ENCODE results near the gene CYBC1. TPM values are rescaled to one million over a fixed set of nuclear protein-coding genes. Genes with fewer than 3 reads are reported as not detected.

The CYBC1 gene
- total and polyA plus RNA-seq, 9 of the 15 experiments (the other 6 are each of a cell fraction or from before 2014, with no cell fraction given) = 1.3 to 71.8 (median 49.9) TPM

GRCh38 chr17:82483836-82484235 is 33.3 kb upstream of the CYBC1 start:
- WGBS (ENCODE audit: insufficient coverage, low coverage, missing lambda C conversion rate) = 94% methylated on average over 7 of the region's 9 CpGs
- ChIA-PET POLR2A (interaction anchor here (1.2 kb wide), 1 partner anchor 28 kb away, joined by 3 read pairs; no protein-coding TSS in a partner anchor), CTCF (ENCODE audit: low intra/inter-chr PET ratio) (no interaction called here)
- no peak overlapping the region for H3K27ac ChIP-seq (ENCODE audit: extremely low read depth, low read depth, low read length)
- peaks cover 4% of the 10 kb centered on the region for H3K9me1 ChIP-seq (ENCODE audit: control insufficient read depth, insufficient read depth, low read length)
- no peaks in the 10 kb centered on the region; the same call in 1 of the 2 replicates for H4K20me1 ChIP-seq (replicated peaks; ENCODE audit: control insufficient read depth, insufficient read depth, low read length)
- DNase-seq (ENCODE audit: extremely low read depth in 1 of 4, low spot score in 3 of 4) = no peak
- no peaks in the 10 kb centered on the region for H3K27me3 ChIP-seq (ENCODE audit: control insufficient read depth in 2 of 2, insufficient read depth in 2 of 2, low read length in 2 of 2)
- ATAC-seq = no peak
- H3K9ac ChIP-seq (ENCODE audit: insufficient read depth in 1 of 2, low read depth in 2 of 2, low read length in 2 of 2) = no peak overlapping the region
- H2AFZ ChIP-seq (ENCODE audit: low read depth, low read length) = no peak overlapping the region
- intact Hi-C loops (cut with micrococcal nuclease) = no loop called here
- H3K4me2 ChIP-seq (ENCODE audit: insufficient read depth, low read length) = no peak overlapping the region
- FAIRE-seq = no peak
- H3K36me3 ChIP-seq (ENCODE audit: control insufficient read depth, insufficient read depth, low read length) = peaks cover 93% of the 10 kb centered on the region
- H3K9me3 ChIP-seq (replicated peaks; ENCODE audit: control insufficient read depth, insufficient read depth, low read depth, low read length) = no peaks in the 10 kb centered on the region
- no TSS peak for BruUV-seq (replicated peaks)
- TF ChIP-seq FOXK1 (CRISPR knock-in tag; IDR thresholded peaks at IDR 0.05; ENCODE audit: borderline replicate concordance) = no peak
- no peak for TF ChIP-seq TCF15 (CRISPR knock-in tag; IDR thresholded peaks at IDR 0.05)
- TF ChIP-seq PRDM10 (IDR thresholded peaks at IDR 0.05; ENCODE audit: partially characterized antibody) = no peak
- no peak for TF ChIP-seq RBM14 (IDR thresholded peaks at IDR 0.05; ENCODE audit: borderline replicate concordance, insufficient read depth, low read depth, low read length)
- no peak for TF ChIP-seq ZNF696 (CRISPR knock-in tag; conservative IDR thresholded peaks at IDR 0.05)
- TF ChIP-seq NFIC (IDR thresholded peaks at IDR 0.05) = no peak
- no peak for TF ChIP-seq CBX5 (IDR thresholded peaks at IDR 0.05; ENCODE audit: borderline replicate concordance, low read depth)
- H3K79me2 ChIP-seq (ENCODE audit: control insufficient read depth, insufficient read depth, low read length) = no peaks in the 10 kb centered on the region
- in situ Hi-C loops (cut with MboI) = no loop called here
- peaks cover 0 to 18% of the 10 kb centered on the region in 2 experiments; a peak in 2 of 5 replicates for H3K4me1 ChIP-seq (replicated peaks in 1 of 2; ENCODE audit: control insufficient read depth in 2 of 2, insufficient read depth in 2 of 2, low read length in 2 of 2)
- no peak overlapping the region for H3K4me3 ChIP-seq

Measured in K562 (cell line).